ENCODE measurements around the gene CPLX3. TPM values are rescaled to one million over a fixed set of nuclear protein-coding genes. Genes with fewer than 3 reads are reported as not detected.

CPLX3 gene
- total RNA-seq, 4 donors from 2014 or later: not detected

DNA sequence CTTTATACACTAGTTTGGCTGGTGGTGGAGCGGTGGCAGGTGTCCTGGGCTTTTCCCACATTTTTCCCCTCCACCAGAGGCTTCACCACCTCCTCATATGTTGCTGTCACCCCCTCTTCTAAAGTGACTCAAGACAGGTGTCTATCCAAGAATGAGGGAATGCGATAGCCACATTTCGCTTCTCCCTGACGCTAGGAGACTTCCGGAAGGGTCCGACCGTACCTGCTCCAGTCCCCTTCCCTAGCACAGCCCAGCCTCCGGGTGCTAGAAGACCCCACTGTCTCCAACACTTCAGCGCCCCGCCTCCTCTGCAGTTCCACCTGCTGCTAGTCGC, 46.2 kb downstream of the CPLX3 start:
- DNase-seq: no peak
- Histone ChIP-seq H3K9me3 (no peaks in the 10 kb centered on the region), H3K4me3 (peak overlapping the region; percentile 55 to 85), H3K4me1 (peaks cover 11 to 28% of the 10 kb centered on the region in 2 donors), H3K27ac (peak overlapping the region; percentile 77 to 87), H3K27me3 (no peaks in the 10 kb centered on the region), H3K36me3 (no peaks in the 10 kb centered on the region)
- TF ChIP-seq POLR2A (IDR thresholded peaks at IDR 0.05): no peak
- TF ChIP-seq, protein P1, sequence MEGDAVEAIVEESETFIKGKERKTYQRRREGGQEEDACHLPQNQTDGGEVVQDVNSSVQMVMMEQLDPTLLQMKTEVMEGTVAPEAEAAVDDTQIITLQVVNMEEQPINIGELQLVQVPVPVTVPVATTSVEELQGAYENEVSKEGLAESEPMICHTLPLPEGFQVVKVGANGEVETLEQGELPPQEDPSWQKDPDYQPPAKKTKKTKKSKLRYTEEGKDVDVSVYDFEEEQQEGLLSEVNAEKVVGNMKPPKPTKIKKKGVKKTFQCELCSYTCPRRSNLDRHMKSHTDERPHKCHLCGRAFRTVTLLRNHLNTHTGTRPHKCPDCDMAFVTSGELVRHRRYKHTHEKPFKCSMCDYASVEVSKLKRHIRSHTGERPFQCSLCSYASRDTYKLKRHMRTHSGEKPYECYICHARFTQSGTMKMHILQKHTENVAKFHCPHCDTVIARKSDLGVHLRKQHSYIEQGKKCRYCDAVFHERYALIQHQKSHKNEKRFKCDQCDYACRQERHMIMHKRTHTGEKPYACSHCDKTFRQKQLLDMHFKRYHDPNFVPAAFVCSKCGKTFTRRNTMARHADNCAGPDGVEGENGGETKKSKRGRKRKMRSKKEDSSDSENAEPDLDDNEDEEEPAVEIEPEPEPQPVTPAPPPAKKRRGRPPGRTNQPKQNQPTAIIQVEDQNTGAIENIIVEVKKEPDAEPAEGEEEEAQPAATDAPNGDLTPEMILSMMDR (IDR thresholded peaks at IDR 0.05): no peak
- intact Hi-C loops (cut with DNase I; ENCODE audit: low total_unique reads): no loop called here

DNA sequence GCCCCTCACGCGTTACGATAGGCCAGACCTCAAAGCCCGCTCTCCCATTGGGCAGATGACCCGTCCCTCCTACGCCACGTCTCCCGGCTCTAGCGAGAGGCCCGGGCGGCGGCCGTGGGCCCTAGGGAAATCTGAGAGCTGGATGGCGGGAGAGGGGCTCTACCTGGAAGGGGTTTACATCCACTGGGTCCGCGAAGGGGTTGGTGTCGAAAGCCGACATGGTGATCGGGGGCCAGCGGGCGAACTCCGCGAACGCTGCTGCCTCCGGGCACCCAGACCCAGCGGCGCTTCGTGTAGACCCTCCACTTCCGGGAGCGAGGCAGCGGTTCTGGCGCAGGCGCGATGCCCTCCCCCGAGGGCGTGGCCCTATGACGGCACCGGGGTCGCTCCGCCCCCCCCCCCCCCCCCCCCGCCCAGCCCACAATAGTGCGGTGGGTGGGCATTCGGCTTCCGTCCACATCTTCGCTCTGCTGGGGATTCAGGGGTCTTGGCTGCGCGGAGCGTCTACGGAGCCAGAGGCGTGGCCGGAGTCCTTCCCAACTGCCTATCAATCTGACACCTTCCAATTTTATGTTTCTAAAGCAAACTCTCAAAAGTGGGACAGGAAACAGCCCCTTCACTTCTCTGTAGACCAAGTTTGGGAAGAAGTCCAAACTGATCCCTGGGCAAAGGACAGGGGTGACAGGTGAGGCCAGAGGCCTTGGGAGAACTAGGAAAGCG, 46.8 kb downstream of the CPLX3 start, which contains the start of gene SCAMP2:
Gene SCAMP2, minus strand, starts transcription at position 330 of the 720 bp plus-strand sequence. Its CDS starts 110 bp downstream, at position 220.
- no peaks in the 10 kb centered on the region for H3K9me3 ChIP-seq
- peak in 1 of 2 donors; percentile 77 for TF ChIP-seq POLR2A (IDR thresholded peaks at IDR 0.05)
- TF ChIP-seq, protein P1 (IDR thresholded peaks at IDR 0.05): no peak
- H3K27me3 ChIP-seq: no peaks in the 10 kb centered on the region
- peak within 1 kb of the TSS; percentile 77 to 87 for H3K27ac ChIP-seq
- no peaks in the 10 kb centered on the region for H3K36me3 ChIP-seq
- DNase-seq: peak; percentile 92 to 95
- peak within 1 kb of the TSS; percentile 55 to 85 for H3K4me3 ChIP-seq
- peaks cover 11 to 28% of the 10 kb centered on the region in 2 donors for H3K4me1 ChIP-seq
- intact Hi-C loops (cut with DNase I; ENCODE audit: low total_unique reads): no loop called here

GRCh38 chr15:74873756-74874424, 47.5 kb downstream of the CPLX3 start:
- Histone ChIP-seq H3K27me3 (no peaks in the 10 kb centered on the region), H3K4me1 (peaks cover 11 to 28% of the 10 kb centered on the region in 2 donors), H3K27ac (peak overlapping the region; percentile 77 to 87), H3K36me3 (no peaks in the 10 kb centered on the region), H3K9me3 (no peaks in the 10 kb centered on the region), H3K4me3 (peak overlapping the region; percentile 55 to 85)
- no peak for TF ChIP-seq POLR2A (IDR thresholded peaks at IDR 0.05)
- TF ChIP-seq, protein P1 (IDR thresholded peaks at IDR 0.05): no peak
- DNase-seq: peak; percentile 22 to 28
- intact Hi-C loops (cut with DNase I; ENCODE audit: low total_unique reads): no loop called here

- TF ChIP-seq, protein P1 (IDR thresholded peaks at IDR 0.05): no peak
- TF ChIP-seq POLR2A (IDR thresholded peaks at IDR 0.05): no peak
- Histone ChIP-seq H3K36me3 (no peaks in the 10 kb centered on the region), H3K27ac (no peak overlapping the region), H3K9me3 (no peaks in the 10 kb centered on the region), H3K4me1 (no peaks in the 10 kb centered on the region), H3K27me3 (no peaks in the 10 kb centered on the region), H3K4me3 (no peak overlapping the region)
- intact Hi-C loops (cut with DNase I; ENCODE audit: low total_unique reads): no loop called here
- DNase-seq: no peak
Observed at GRCh38 chr15:74878273-74878672, 51.8 kb downstream of the CPLX3 start.

Small RNAs within 50 kb of the gene (microRNA-seq; reads per million reads assigned to microRNA genes)
- gene MIR4513 (ENCODE audit: borderline microRNAs expressed, borderline replicate concordance) (not detected), gene MIR6882 (ENCODE audit: borderline microRNAs expressed, borderline replicate concordance) (not detected)

Small RNAs within 50 kb of the gene (small RNA-seq; reads per million reads assigned to genes)
- not detected for gene CPLX3
- gene MIR4513: not detected
- not detected for gene MIR6882

Other genes starting within 250 kb of the CPLX3 start
- 10 to 100 TPM; 33.0 to 90.4 (median 84.2) TPM for gene CLK3, start 210.8 kb upstream of the CPLX3 start, total RNA-seq
- 10 to 100 TPM in 2 of 4 donors, 1 to 10 TPM in 2; 8.7 to 40.6 (median 17.9) TPM for gene EDC3, start 130.6 kb upstream of the CPLX3 start, total RNA-seq
- 1 to 10 TPM in 1 of 4 donors, under 1 TPM in 1, not detected in 2; 0.29 to 6.2 TPM for gene CYP1A1, start 101.1 kb upstream of the CPLX3 start, total RNA-seq
- not detected for gene CYP1A2, start 77.8 kb upstream of the CPLX3 start, total RNA-seq
- 10 to 100 TPM in 3 of 4 donors, 1 to 10 TPM in 1; 4.9 to 41.6 (median 26.4) TPM for gene CSK, start 44.5 kb upstream of the CPLX3 start, total RNA-seq
- 1 to 10 TPM in 1 of 4 donors, not detected in 3; 1.5 TPM for gene LMAN1L, start 13.8 kb upstream of the CPLX3 start, total RNA-seq
- 100 to 1,000 TPM in 1 of 4 donors, 10 to 100 TPM in 3; 29.0 to 105 (median 41.2) TPM for gene ULK3, start 16.5 kb downstream of the CPLX3 start, total RNA-seq
- gene SCAMP2, start 46.7 kb downstream of the CPLX3 start, total RNA-seq: 10 to 100 TPM; 15.9 to 67.5 (median 33.0) TPM
- 10 to 100 TPM; 28.8 to 73.3 (median 33.7) TPM for gene MPI, start 63.4 kb downstream of the CPLX3 start, total RNA-seq
- gene FAM219B, start 80.2 kb downstream of the CPLX3 start, total RNA-seq: 100 to 1,000 TPM in 2 of 4 donors, 10 to 100 TPM in 2; 32.9 to 343 (median 86.5) TPM
- gene COX5A, start 111.4 kb downstream of the CPLX3 start, total RNA-seq: 10 to 100 TPM in 3 of 4 donors, 1 to 10 TPM in 1; 9.0 to 84.1 (median 46.6) TPM
- gene RPP25, start 130.1 kb downstream of the CPLX3 start, total RNA-seq: 10 to 100 TPM in 1 of 4 donors, 1 to 10 TPM in 3; 3.0 to 16.8 (median 7.0) TPM
- gene SCAMP5, start 168.9 kb downstream of the CPLX3 start, total RNA-seq: 1 to 10 TPM in 3 of 4 donors, under 1 TPM in 1; 0.29 to 6.6 (median 1.9) TPM
- 10 to 100 TPM in 2 of 4 donors, 1 to 10 TPM in 2; 1.2 to 22.8 (median 6.9) TPM for gene PPCDC, start 197.0 kb downstream of the CPLX3 start, total RNA-seq

Data from uterus (tissue), 4 donors.